GM21825 (cell line): ENCODE data around the gene CYBA.

Experiments
- ATAC-seq: cut with Tn5 transposase; IDR thresholded peaks from one replicate; pipeline ENCODE4 v1.9.1; 2021; ENCODE audit warnings: mild to moderate bottlenecking, moderate library complexity; ENCODE audit not compliant: unreplicated experiment

CYBA gene

GRCh38 chr16:88647178-88648070, 3.4 kb downstream of the CYBA start:
- ATAC-seq = no peak

- ATAC-seq = no peak
These were observed 4.4 kb downstream of the CYBA start for GRCh38 chr16:88646345-88647034.

GRCh38 chr16:88645941-88646340, 4.9 kb downstream of the CYBA start:
- no peak for ATAC-seq

GRCh38 chr16:88645455-88645854, 5.4 kb downstream of the CYBA start:
- ATAC-seq = no peak

- ATAC-seq = no peak
These were observed 7.3 kb downstream of the CYBA start for GRCh38 chr16:88643644-88643932.

GRCh38 chr16:88642881-88643643, 7.8 kb downstream of the CYBA start:
- ATAC-seq = no peak

- no peak for ATAC-seq
These were observed 10.2 kb downstream of the CYBA start for GRCh38 chr16:88640498-88641247.

- ATAC-seq = no peak
These were observed 10.8 kb downstream of the CYBA start for GRCh38 chr16:88640039-88640495.

- ATAC-seq = no peak
These were observed 11.4 kb downstream of the CYBA start for GRCh38 chr16:88639231-88640038.

GRCh38 chr16:88638323-88639230, 12.3 kb downstream of the CYBA start, which contains the start of gene IL17C:
Gene IL17C (plus strand): TSS chr16:88638572. CDS start chr16:88638642, 70 bp downstream.
- ATAC-seq = no peak

GRCh38 chr16:88636488-88637265, 14.2 kb downstream of the CYBA start:
- ATAC-seq = no peak

- ATAC-seq = no peak
These were observed 15.1 kb downstream of the CYBA start for GRCh38 chr16:88635671-88636319.

GRCh38 chr16:88634994-88635670, 15.7 kb downstream of the CYBA start:
- ATAC-seq = peak; percentile 1

GRCh38 chr16:88634141-88634993, 16.5 kb downstream of the CYBA start:
- ATAC-seq = peak; percentile 43

- ATAC-seq = peak; percentile 30
These were observed 17.1 kb downstream of the CYBA start for GRCh38 chr16:88633684-88634140.

GRCh38 chr16:88632587-88632930, 18.3 kb downstream of the CYBA start:
- no peak for ATAC-seq
